ENCODE data around the gene SLC29A1. TPM values are rescaled to one million over a fixed set of nuclear protein-coding genes. Genes with fewer than 3 reads are reported as not detected.

Gene SLC29A1
- total RNA-seq, 1 donor from 2014 or later = 17.3 TPM

GRCh38 chr6:44226368-44227147, 3.2 kb downstream of the SLC29A1 start:
- TF ChIP-seq, protein P1, sequence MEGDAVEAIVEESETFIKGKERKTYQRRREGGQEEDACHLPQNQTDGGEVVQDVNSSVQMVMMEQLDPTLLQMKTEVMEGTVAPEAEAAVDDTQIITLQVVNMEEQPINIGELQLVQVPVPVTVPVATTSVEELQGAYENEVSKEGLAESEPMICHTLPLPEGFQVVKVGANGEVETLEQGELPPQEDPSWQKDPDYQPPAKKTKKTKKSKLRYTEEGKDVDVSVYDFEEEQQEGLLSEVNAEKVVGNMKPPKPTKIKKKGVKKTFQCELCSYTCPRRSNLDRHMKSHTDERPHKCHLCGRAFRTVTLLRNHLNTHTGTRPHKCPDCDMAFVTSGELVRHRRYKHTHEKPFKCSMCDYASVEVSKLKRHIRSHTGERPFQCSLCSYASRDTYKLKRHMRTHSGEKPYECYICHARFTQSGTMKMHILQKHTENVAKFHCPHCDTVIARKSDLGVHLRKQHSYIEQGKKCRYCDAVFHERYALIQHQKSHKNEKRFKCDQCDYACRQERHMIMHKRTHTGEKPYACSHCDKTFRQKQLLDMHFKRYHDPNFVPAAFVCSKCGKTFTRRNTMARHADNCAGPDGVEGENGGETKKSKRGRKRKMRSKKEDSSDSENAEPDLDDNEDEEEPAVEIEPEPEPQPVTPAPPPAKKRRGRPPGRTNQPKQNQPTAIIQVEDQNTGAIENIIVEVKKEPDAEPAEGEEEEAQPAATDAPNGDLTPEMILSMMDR (IDR thresholded peaks at IDR 0.05) = no peak
- intact Hi-C loops (cut with micrococcal nuclease) = no loop called here
- no peak overlapping the region for H3K27ac Mint-ChIP-seq
- ChIA-PET CTCF (interaction anchor here (1.4 kb wide), 1 partner anchor 9 kb away, joined by 4 read pairs; no protein-coding TSS in a partner anchor), POLR2A (no interaction called here)
- DNase-seq (no peak), ATAC-seq (ENCODE audit: low read depth) (no peak)
- no peaks in the 10 kb centered on the region for H3K9me3 Mint-ChIP-seq
- H3K27me3 Mint-ChIP-seq = no peaks in the 10 kb centered on the region
- H3K4me1 Mint-ChIP-seq = peaks cover 20% of the 10 kb centered on the region
- H3K4me3 Mint-ChIP-seq = no peak overlapping the region
- H3K36me3 Mint-ChIP-seq (ENCODE audit: low read depth) = no peaks in the 10 kb centered on the region

DNA sequence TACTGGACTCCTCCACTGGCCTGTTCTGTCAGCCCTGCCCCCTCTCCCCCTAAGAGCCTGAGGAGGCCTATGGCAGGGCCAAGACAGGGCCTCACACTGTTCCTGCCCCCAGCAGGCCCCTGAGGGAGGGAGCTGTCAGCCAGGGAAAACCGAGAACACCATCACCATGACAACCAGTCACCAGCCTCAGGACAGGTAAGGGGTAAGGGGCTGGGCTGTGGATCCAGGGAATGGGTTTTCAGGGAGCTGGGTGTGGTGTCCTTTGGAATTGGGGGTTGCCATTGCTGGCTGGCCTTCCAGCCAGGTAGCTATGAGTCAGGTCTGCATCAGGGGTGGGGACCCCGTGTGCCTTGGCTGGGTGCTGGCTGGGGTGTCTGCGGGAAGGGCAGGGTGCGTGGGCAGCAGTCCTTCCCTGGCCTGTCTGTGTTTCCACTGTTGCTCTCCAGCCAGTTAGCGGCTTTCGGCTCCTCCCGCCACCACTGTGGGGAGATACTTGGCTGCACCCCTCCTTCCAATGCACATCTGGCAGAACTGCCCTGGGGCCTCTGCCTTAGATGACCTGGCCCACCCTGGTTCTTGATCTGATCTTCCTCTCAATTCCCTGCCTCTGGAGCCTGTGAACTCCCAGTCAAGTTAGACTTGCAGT, 3.9 kb downstream of the SLC29A1 start:
- Mint-ChIP-seq H3K27me3 (no peaks in the 10 kb centered on the region), H3K9me3 (no peaks in the 10 kb centered on the region), H3K4me1 (peaks cover 15% of the 10 kb centered on the region), H3K36me3 (ENCODE audit: low read depth) (no peaks in the 10 kb centered on the region), H3K4me3 (no peak overlapping the region), H3K27ac (no peak overlapping the region)
- DNase-seq = no peak
- ChIA-PET CTCF (interaction anchor here (1.4 kb wide), 1 partner anchor 40 kb away, joined by 3 read pairs; no protein-coding TSS in a partner anchor), POLR2A (interaction anchor here (0.6 kb wide), 1 partner anchor 20 kb away, joined by 3 read pairs; the partner anchor contains the start of gene HSP90AB1)
- TF ChIP-seq, protein P1 (IDR thresholded peaks at IDR 0.05) = no peak
- ATAC-seq (ENCODE audit: low read depth) = no peak
- intact Hi-C loops (cut with micrococcal nuclease) = no loop called here

DNA sequence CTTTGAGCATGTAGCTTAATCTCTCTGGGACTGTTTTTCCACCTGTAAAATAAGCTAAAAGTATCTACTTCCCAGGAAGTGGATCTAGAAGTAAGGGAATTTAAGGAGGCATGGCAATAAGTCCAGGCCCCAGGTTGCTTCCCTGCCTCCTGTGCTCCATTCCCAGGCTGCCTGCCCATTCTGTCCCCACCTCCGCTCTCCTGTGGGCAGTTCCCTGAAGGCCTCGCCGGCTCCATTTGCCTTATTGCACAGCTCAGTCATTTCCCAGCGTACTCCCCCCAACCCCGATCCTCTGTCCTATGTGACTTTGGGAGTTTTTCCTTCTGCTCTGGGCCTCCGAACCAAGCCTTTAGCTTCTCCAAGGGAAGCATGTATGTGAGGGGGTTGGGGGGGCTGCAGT, 4.6 kb downstream of the SLC29A1 start:
- Mint-ChIP-seq H3K36me3 (ENCODE audit: low read depth) (no peaks in the 10 kb centered on the region), H3K4me3 (no peak overlapping the region), H3K27me3 (no peaks in the 10 kb centered on the region), H3K27ac (no peak overlapping the region), H3K9me3 (no peaks in the 10 kb centered on the region), H3K4me1 (peaks cover 10% of the 10 kb centered on the region)
- CTCF ChIA-PET = interaction anchor here (1.4 kb wide), 1 partner anchor 39 kb away, joined by 3 read pairs; no protein-coding TSS in a partner anchor
- POLR2A ChIA-PET = interaction anchor here (0.6 kb wide), 1 partner anchor 19 kb away, joined by 3 read pairs; the partner anchor contains the start of gene HSP90AB1
- TF ChIP-seq, protein P1 (IDR thresholded peaks at IDR 0.05) = no peak
- intact Hi-C loops (cut with micrococcal nuclease) = no loop called here
- DNase-seq (no peak), ATAC-seq (ENCODE audit: low read depth) (no peak)

GRCh38 chr6:44228433-44228832, 5.0 kb downstream of the SLC29A1 start:
- no peak for DNase-seq
- H3K4me3 Mint-ChIP-seq = no peak overlapping the region
- ATAC-seq (ENCODE audit: low read depth) = no peak
- H3K27ac Mint-ChIP-seq = no peak overlapping the region
- ChIA-PET CTCF (interaction anchor here (1.4 kb wide), 1 partner anchor 39 kb away, joined by 3 read pairs; no protein-coding TSS in a partner anchor), POLR2A (no interaction called here)
- no peaks in the 10 kb centered on the region for H3K36me3 Mint-ChIP-seq (ENCODE audit: low read depth)
- no peaks in the 10 kb centered on the region for H3K27me3 Mint-ChIP-seq
- intact Hi-C loops (cut with micrococcal nuclease) = no loop called here
- peaks cover 8% of the 10 kb centered on the region for H3K4me1 Mint-ChIP-seq
- TF ChIP-seq, protein P1 (IDR thresholded peaks at IDR 0.05) = no peak
- no peaks in the 10 kb centered on the region for H3K9me3 Mint-ChIP-seq

DNA sequence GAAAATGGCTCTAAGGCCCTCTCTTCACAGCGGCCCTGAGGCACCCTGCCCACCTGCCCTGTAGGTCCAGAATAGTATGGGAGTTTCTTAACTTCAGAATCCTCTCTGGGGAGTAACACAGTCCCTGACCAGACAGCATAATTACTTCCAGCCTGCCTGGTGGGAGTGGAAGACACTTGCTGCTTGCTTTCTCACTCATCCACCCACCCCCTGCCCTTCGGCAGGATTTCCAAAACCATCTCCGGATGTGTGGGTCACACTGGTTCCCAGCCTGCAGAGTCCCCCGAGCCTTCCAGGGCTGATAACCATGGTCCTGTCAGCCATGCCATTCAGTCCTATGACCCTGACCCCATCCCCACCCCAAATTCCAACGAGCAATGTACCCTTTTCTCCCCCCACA, 5.4 kb downstream of the SLC29A1 start:
- no peak for ATAC-seq (ENCODE audit: low read depth)
- no peak for DNase-seq
- no peak overlapping the region for H3K4me3 Mint-ChIP-seq
- POLR2A ChIA-PET = no interaction called here
- intact Hi-C loops (cut with micrococcal nuclease) = no loop called here
- H3K9me3 Mint-ChIP-seq = no peaks in the 10 kb centered on the region
- H3K36me3 Mint-ChIP-seq (ENCODE audit: low read depth) = peaks cover 2% of the 10 kb centered on the region
- CTCF ChIA-PET = no interaction called here
- no peaks in the 10 kb centered on the region for H3K27me3 Mint-ChIP-seq
- TF ChIP-seq, protein P1 (IDR thresholded peaks at IDR 0.05) = no peak
- H3K4me1 Mint-ChIP-seq = peaks cover 8% of the 10 kb centered on the region
- H3K27ac Mint-ChIP-seq = no peak overlapping the region

Data from activated B cell treated with CpG ODN at 0.5 μM for 24 hours (primary cell).